Heart left ventricle (tissue), 13 donors: ENCODE data around the gene IMMP2L.

ENCODE experiments used
- CTCF ChIP-seq, 12 donors: fragments of 200-600 bp; sonication (generic) in 4 of 12; IDR thresholded peaks; one replicate each; pipeline versions ENCODE4 v1.5.0 to v1.8.0; 2018 to 2022; ENCODE audit warnings: antibody characterized with exemption in 12 of 12, mild to moderate bottlenecking in 5 of 12
- POLR2A ChIP-seq, 2 donors: fragments of 450-650 bp; IDR thresholded peaks; one replicate each; pipeline ENCODE4 v1.6.1; 2017; ENCODE audit warnings: antibody characterized with exemption in 2 of 2, mild to moderate bottlenecking in 2 of 2, moderate library complexity in 2 of 2
- donor health status: ischemic (EF 13 %, LVEDD 7.1; RV severe dilation, severe dysfunction).
- donor health status: DM: no; HTN: yes; CAD: no.
- donor health status: DM: no; HTN: no; CAD: no.
- donor health status: ischemic (EF 25% LVEDD 6.9; RV normal size, moderate dysfunction).
- donor health status: ischemic (EF 25% LVEDD 5.7; RV mildly dilated, moderate dysfunction).
- donor health status: ischemic (EF 35%, LVEDD 5.7; RV mildly dilated, moderate dysfunction).
- donor health status: nonischemic (EF 11% LVEDD 7.7; RV severe dilation, severe dysfunction).
- donor health status: DM: yes; HTN: yes; CAD: no.
- donor health status: PGD.
- donor health status: ischemic (EF 29% LVEDD 5.4; RV normal size, mild dysfunction).
- donor health status: nonischemic (EF 23%, LVEDD 6.1; RV moderate dilation, normal function).

- no peak for TF ChIP-seq CTCF (IDR thresholded peaks at IDR 0.05)
- no peak for TF ChIP-seq POLR2A (IDR thresholded peaks at IDR 0.05)
These were observed 388.8 kb downstream of the IMMP2L start for GRCh38 chr7:111173528-111173927.
